Measurements from ENCODE around the gene TRIM26. TPM values are rescaled to one million over a fixed set of nuclear protein-coding genes. Genes with fewer than 3 reads are reported as not detected.
"Not testable (repeated sequence)": the region's sequence is repeated elsewhere in the genome, so short reads cannot be mapped to it uniquely, and the experiment has no call there.

TRIM26 gene
- 10 to 100 TPM; 26.9 to 46.8 (median 37.6) TPM for total RNA-seq

- DNase-seq (ENCODE audit: low spot score in 2 of 2), result peak; percentile 95 to 97
- no peaks in the 10 kb centered on the region for H3K9me3 ChIP-seq
- peak within 1 kb of the TSS; percentile 90 to 99 (median 96) for H3K27ac ChIP-seq
- WGBS, 2 donors, result 0% methylated on average over 45 to 52 of the region's 59 CpGs
- H3K27me3 ChIP-seq, result no peaks in the 10 kb centered on the region
- H3K4me1 ChIP-seq, result peaks cover 6 to 55% (median 21%) of the 10 kb centered on the region in 4 donors
- TF ChIP-seq EP300 (IDR thresholded peaks at IDR 0.05) (peak; percentile 82 to 99), CTCF (IDR thresholded peaks at IDR 0.05) (peak in 2 of 5 experiments; percentile 10 to 40), POLR2A (IDR thresholded peaks at IDR 0.05) (peak; percentile 89 to 99)
- no peaks in the 10 kb centered on the region for H3K36me3 ChIP-seq
- peak within 1 kb of the TSS; percentile 78 to 95 (median 92) for H3K4me3 ChIP-seq
These were observed at the start of gene TRIM26 for GRCh38 chr6:30212865-30213666. Gene TRIM26 (minus strand): TSS chr6:30213406. CDS start chr6:30199103, 14,303 bp downstream.

GRCh38 chr6:30260036-30260504 is 46.9 kb upstream of the TRIM26 start:
- Histone ChIP-seq H3K9me3 (no peaks in the 10 kb centered on the region), H3K4me3 (peak overlapping the region; percentile 53 to 99 (median 87)), H3K36me3 (no peaks in the 10 kb centered on the region), H3K27ac (peak overlapping the region in 3 of 4 donors; percentile 77 to 88 (median 81)), H3K4me1 (peaks cover 0 to 13% (median 3%) of the 10 kb centered on the region in 4 donors), H3K27me3 (no peaks in the 10 kb centered on the region)
- TF ChIP-seq CTCF (IDR thresholded peaks at IDR 0.05) (no peak), POLR2A (IDR thresholded peaks at IDR 0.05) (no peak), EP300 (IDR thresholded peaks at IDR 0.05) (no peak)
- DNase-seq (ENCODE audit: low spot score in 2 of 2), result no peak
- 13 to 21% methylated on average over 26 to 39 of the region's 40 CpGs for WGBS, 2 donors

GRCh38 chr6:30259140-30260035 is 46.2 kb upstream of the TRIM26 start:
- Histone ChIP-seq H3K4me1 (peaks cover 0 to 13% (median 3%) of the 10 kb centered on the region in 4 donors), H3K27me3 (no peaks in the 10 kb centered on the region), H3K9me3 (no peaks in the 10 kb centered on the region), H3K36me3 (no peaks in the 10 kb centered on the region), H3K27ac (peak overlapping the region in 3 of 4 donors; percentile 77 to 88 (median 81)), H3K4me3 (peak overlapping the region; percentile 53 to 99 (median 87))
- DNase-seq (ENCODE audit: low spot score in 2 of 2), result peak; percentile 44 to 63
- 0 to 1% methylated on average over 33 to 50 of the region's 56 CpGs for WGBS, 2 donors
- TF ChIP-seq POLR2A (IDR thresholded peaks at IDR 0.05), result peak in 1 of 2 donors; percentile 14
- no peak for TF ChIP-seq EP300 (IDR thresholded peaks at IDR 0.05)
- TF ChIP-seq CTCF (IDR thresholded peaks at IDR 0.05), result peak in 3 of 5 experiments; percentile 26 to 44 (median 40)

- Histone ChIP-seq H3K36me3 (no peaks in the 10 kb centered on the region), H3K27ac (no peak overlapping the region), H3K4me1 (peaks cover 0 to 13% (median 3%) of the 10 kb centered on the region in 4 donors), H3K4me3 (no peak overlapping the region), H3K9me3 (no peaks in the 10 kb centered on the region), H3K27me3 (no peaks in the 10 kb centered on the region)
- 62 to 70% methylated on average over 3 of the region's 3 CpGs for WGBS, 2 donors
- TF ChIP-seq CTCF (IDR thresholded peaks at IDR 0.05) (no peak), EP300 (IDR thresholded peaks at IDR 0.05) (no peak), POLR2A (IDR thresholded peaks at IDR 0.05) (no peak)
- no peak for DNase-seq (ENCODE audit: low spot score in 2 of 2)
These were observed 45.0 kb upstream of the TRIM26 start for GRCh38 chr6:30258204-30258603.

GRCh38 chr6:30252417-30252816 is 39.2 kb upstream of the TRIM26 start:
- H3K27me3 ChIP-seq; DNase-seq (ENCODE audit: low spot score in 2 of 2); H3K4me1 ChIP-seq; H3K4me3 ChIP-seq; H3K36me3 ChIP-seq; H3K27ac ChIP-seq; H3K9me3 ChIP-seq: not testable (repeated sequence)
- 90 to 100% methylated on average over 1 of the region's 1 CpG for WGBS, 2 donors
